AG10803 (cell line): ENCODE results near the gene STEAP2.

Experiments
- DNase-seq: peaks from one replicate; pipeline ENCODE4 v3.0.0; 2010; ENCODE audit warnings: low read depth
- H3K4me3 ChIP-seq: 2 replicates; pipeline ENCODE4 v1.5.1; 2011; ENCODE audit warnings: mild to moderate bottlenecking, low read length, control low read depth
- CTCF ChIP-seq: conservative IDR thresholded peaks from 2 replicates; pipeline ENCODE4 v1.5.1; 2011; ENCODE audit warnings: mild to moderate bottlenecking, low read length, control low read depth, inconsistent platforms

Gene STEAP2

GRCh38 chr7:90232430-90232829 is 20.9 kb downstream of the STEAP2 start:
- no peak overlapping the region for H3K4me3 ChIP-seq
- DNase-seq: no peak
- TF ChIP-seq CTCF: no peak

GRCh38 chr7:90233569-90233968 is 22.0 kb downstream of the STEAP2 start:
- H3K4me3 ChIP-seq: no peak overlapping the region
- TF ChIP-seq CTCF: no peak
- no peak for DNase-seq

- no peak overlapping the region for H3K4me3 ChIP-seq
- no peak for TF ChIP-seq CTCF
- DNase-seq: no peak
Measured at GRCh38 chr7:90236721-90237289, 25.3 kb downstream of the STEAP2 start.

GRCh38 chr7:90238022-90238421 is 26.5 kb downstream of the STEAP2 start:
- DNase-seq: no peak
- no peak overlapping the region for H3K4me3 ChIP-seq
- TF ChIP-seq CTCF: no peak

GRCh38 chr7:90238583-90238982 is 27.0 kb downstream of the STEAP2 start:
- no peak overlapping the region for H3K4me3 ChIP-seq
- DNase-seq: no peak
- no peak for TF ChIP-seq CTCF

GRCh38 chr7:90239050-90239449 is 27.5 kb downstream of the STEAP2 start:
- no peak overlapping the region for H3K4me3 ChIP-seq
- no peak for DNase-seq
- TF ChIP-seq CTCF: no peak

- no peak for DNase-seq
- no peak for TF ChIP-seq CTCF
- no peak overlapping the region for H3K4me3 ChIP-seq
Measured at GRCh38 chr7:90239625-90240228, 28.2 kb downstream of the STEAP2 start.
